ENCODE results near the gene PKP4. TPM values are rescaled to one million over a fixed set of nuclear protein-coding genes. Genes with fewer than 3 reads are reported as not detected.

The PKP4 gene
- total RNA-seq, 1 experiment from 2014 or later: 62.8 TPM

GRCh38 chr2:158589303-158589702 lies 132.6 kb downstream of the PKP4 start:
- H3K36me3 ChIP-seq: peaks cover 6% of the 10 kb centered on the region
- no peak overlapping the region for H3K27ac ChIP-seq
- peaks cover 18% of the 10 kb centered on the region for H3K4me1 ChIP-seq
- no peak for DNase-seq
- H3K4me3 ChIP-seq: no peak overlapping the region
- H3K9me3 ChIP-seq (replicated peaks): no peaks in the 10 kb centered on the region
- no peaks in the 10 kb centered on the region for H3K27me3 ChIP-seq

- Histone ChIP-seq H3K4me1 (peaks cover 5% of the 10 kb centered on the region; the same call in 1 of the 2 replicates), H3K9me3 (replicated peaks) (no peaks in the 10 kb centered on the region), H3K27ac (no peak overlapping the region), H3K4me3 (no peak overlapping the region), H3K27me3 (no peaks in the 10 kb centered on the region), H3K36me3 (peaks cover 5% of the 10 kb centered on the region)
- no peak for DNase-seq
Measured at GRCh38 chr2:158598862-158599517, 142.2 kb downstream of the PKP4 start.

GRCh38 chr2:158599609-158600008 lies 142.9 kb downstream of the PKP4 start:
- Histone ChIP-seq H3K27ac (no peak overlapping the region), H3K9me3 (replicated peaks) (no peaks in the 10 kb centered on the region), H3K27me3 (no peaks in the 10 kb centered on the region), H3K4me3 (no peak overlapping the region), H3K4me1 (no peaks in the 10 kb centered on the region), H3K36me3 (peaks cover 5% of the 10 kb centered on the region)
- DNase-seq: no peak

- H3K27me3 ChIP-seq: no peaks in the 10 kb centered on the region
- H3K9me3 ChIP-seq (replicated peaks): no peaks in the 10 kb centered on the region
- H3K4me1 ChIP-seq: no peaks in the 10 kb centered on the region
- no peak overlapping the region for H3K4me3 ChIP-seq
- no peak for DNase-seq
- no peak overlapping the region for H3K27ac ChIP-seq
- H3K36me3 ChIP-seq: peaks cover 5% of the 10 kb centered on the region
Measured at GRCh38 chr2:158600155-158600802, 143.5 kb downstream of the PKP4 start.

- Histone ChIP-seq H3K4me1 (no peaks in the 10 kb centered on the region), H3K4me3 (no peak overlapping the region), H3K27me3 (no peaks in the 10 kb centered on the region), H3K27ac (no peak overlapping the region), H3K9me3 (replicated peaks) (no peaks in the 10 kb centered on the region), H3K36me3 (peaks cover 5% of the 10 kb centered on the region)
- DNase-seq: no peak
Measured at GRCh38 chr2:158602027-158602426, 145.3 kb downstream of the PKP4 start.

GRCh38 chr2:158603205-158603604 lies 146.5 kb downstream of the PKP4 start:
- H3K27me3 ChIP-seq: no peaks in the 10 kb centered on the region
- H3K4me1 ChIP-seq: no peaks in the 10 kb centered on the region
- no peak for DNase-seq
- H3K4me3 ChIP-seq: no peak overlapping the region
- H3K9me3 ChIP-seq (replicated peaks): no peaks in the 10 kb centered on the region
- H3K27ac ChIP-seq: no peak overlapping the region
- H3K36me3 ChIP-seq: peaks cover 11% of the 10 kb centered on the region

- DNase-seq: no peak
- Histone ChIP-seq H3K27me3 (no peaks in the 10 kb centered on the region), H3K4me1 (no peaks in the 10 kb centered on the region), H3K9me3 (replicated peaks) (no peaks in the 10 kb centered on the region), H3K27ac (no peak overlapping the region), H3K36me3 (peaks cover 11% of the 10 kb centered on the region), H3K4me3 (no peak overlapping the region)
Measured at GRCh38 chr2:158603986-158604385, 147.2 kb downstream of the PKP4 start.

- DNase-seq: no peak
- Histone ChIP-seq H3K27me3 (no peaks in the 10 kb centered on the region), H3K4me3 (no peak overlapping the region), H3K27ac (no peak overlapping the region), H3K9me3 (replicated peaks) (no peaks in the 10 kb centered on the region), H3K36me3 (peaks cover 11% of the 10 kb centered on the region), H3K4me1 (no peaks in the 10 kb centered on the region)
Measured at GRCh38 chr2:158610059-158610458, 153.3 kb downstream of the PKP4 start.

- Histone ChIP-seq H3K9me3 (replicated peaks) (no peaks in the 10 kb centered on the region), H3K36me3 (peaks cover 32% of the 10 kb centered on the region), H3K27ac (no peak overlapping the region), H3K27me3 (no peaks in the 10 kb centered on the region), H3K4me1 (no peaks in the 10 kb centered on the region), H3K4me3 (no peak overlapping the region)
- DNase-seq: no peak
Measured at GRCh38 chr2:158616480-158617000, 159.8 kb downstream of the PKP4 start.

- DNase-seq: no peak
- H3K27me3 ChIP-seq: no peaks in the 10 kb centered on the region
- no peak overlapping the region for H3K27ac ChIP-seq
- no peaks in the 10 kb centered on the region for H3K4me1 ChIP-seq
- H3K9me3 ChIP-seq (replicated peaks): no peaks in the 10 kb centered on the region
- H3K4me3 ChIP-seq: no peak overlapping the region
- H3K36me3 ChIP-seq: peaks cover 33% of the 10 kb centered on the region
Measured at GRCh38 chr2:158618891-158619490, 162.2 kb downstream of the PKP4 start.

- no peaks in the 10 kb centered on the region for H3K9me3 ChIP-seq (replicated peaks)
- peaks cover 38% of the 10 kb centered on the region for H3K36me3 ChIP-seq
- no peaks in the 10 kb centered on the region for H3K27me3 ChIP-seq
- H3K27ac ChIP-seq: no peak overlapping the region
- no peaks in the 10 kb centered on the region for H3K4me1 ChIP-seq
- DNase-seq: no peak
- H3K4me3 ChIP-seq: no peak overlapping the region
Measured at GRCh38 chr2:158619496-158619895, 162.7 kb downstream of the PKP4 start.

GRCh38 chr2:158620656-158621055 lies 163.9 kb downstream of the PKP4 start:
- H3K36me3 ChIP-seq: peaks cover 49% of the 10 kb centered on the region
- no peak overlapping the region for H3K27ac ChIP-seq
- no peaks in the 10 kb centered on the region for H3K27me3 ChIP-seq
- H3K9me3 ChIP-seq (replicated peaks): no peaks in the 10 kb centered on the region
- DNase-seq: no peak
- H3K4me1 ChIP-seq: no peaks in the 10 kb centered on the region
- no peak overlapping the region for H3K4me3 ChIP-seq

GRCh38 chr2:158624071-158624667 lies 167.4 kb downstream of the PKP4 start:
- no peaks in the 10 kb centered on the region for H3K4me1 ChIP-seq
- no peak for DNase-seq
- H3K27ac ChIP-seq: no peak overlapping the region
- no peak overlapping the region for H3K4me3 ChIP-seq
- H3K27me3 ChIP-seq: no peaks in the 10 kb centered on the region
- H3K36me3 ChIP-seq: peaks cover 50% of the 10 kb centered on the region
- no peaks in the 10 kb centered on the region for H3K9me3 ChIP-seq (replicated peaks)

- H3K9me3 ChIP-seq (replicated peaks): no peaks in the 10 kb centered on the region
- H3K36me3 ChIP-seq: peaks cover 49% of the 10 kb centered on the region
- H3K4me3 ChIP-seq: no peak overlapping the region
- no peaks in the 10 kb centered on the region for H3K4me1 ChIP-seq
- H3K27ac ChIP-seq: no peak overlapping the region
- no peaks in the 10 kb centered on the region for H3K27me3 ChIP-seq
- no peak for DNase-seq
Measured at GRCh38 chr2:158624961-158625360, 168.2 kb downstream of the PKP4 start.

- Histone ChIP-seq H3K4me3 (no peak overlapping the region), H3K27me3 (no peaks in the 10 kb centered on the region), H3K36me3 (peaks cover 58% of the 10 kb centered on the region), H3K27ac (no peak overlapping the region), H3K4me1 (no peaks in the 10 kb centered on the region; the same call in 1 of the 2 replicates), H3K9me3 (replicated peaks) (no peaks in the 10 kb centered on the region)
- DNase-seq: no peak
Measured at GRCh38 chr2:158629116-158629515, 172.4 kb downstream of the PKP4 start.

Measured in SJCRH30 (cell line).